Ishikawa (cell line): ENCODE measurements around the gene TBC1D2.

ENCODE experiments used
- CEBPB ChIP-seq: IDR thresholded peaks from 2 replicates; pipeline ENCODE4 v1.6.1; 2012
- EGR1 ChIP-seq: IDR thresholded peaks from 2 replicates; pipeline ENCODE4 v1.6.1; 2012
- EP300 ChIP-seq: IDR thresholded peaks from 2 replicates; pipeline ENCODE4 v1.6.1; 2012; ENCODE audit warnings: borderline replicate concordance
- MAX ChIP-seq: IDR thresholded peaks from 2 replicates; pipeline ENCODE4 v1.6.1; 2012
- TCF12 ChIP-seq: IDR thresholded peaks from 2 replicates; pipeline ENCODE4 v1.6.1; 2012; ENCODE audit warnings: low read depth
- YY1 ChIP-seq: IDR thresholded peaks from 2 replicates; pipeline ENCODE4 v1.6.1; 2012; ENCODE audit warnings: low read depth

DNA sequence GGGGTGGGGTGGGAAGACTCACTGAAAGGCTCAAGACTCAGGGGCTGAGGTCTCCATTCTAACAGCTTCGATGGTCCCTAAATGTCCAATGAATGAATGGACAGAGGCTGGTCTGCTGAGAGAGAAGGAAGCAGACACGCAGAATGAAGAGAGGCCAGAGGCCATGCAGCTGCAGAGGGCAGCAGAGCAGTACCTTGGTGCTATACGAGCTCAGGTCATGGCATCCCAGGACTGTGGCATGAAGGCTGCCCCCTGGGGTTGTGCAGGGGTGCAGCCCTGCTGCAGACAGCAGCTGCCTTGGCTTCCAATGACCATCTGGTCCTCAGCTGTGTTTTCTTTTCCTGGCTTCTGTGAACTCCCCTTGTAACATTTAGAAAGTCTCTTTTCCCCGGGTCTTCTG is 47.8 kb downstream of the TBC1D2 start:
- TF ChIP-seq MAX (no peak), TCF12 (no peak), YY1 (no peak), EP300 (no peak), CEBPB (no peak), EGR1 (no peak)
